Left lung (tissue), 10 donors: ENCODE data around the gene MCC. TPM values are rescaled to one million over a fixed set of nuclear protein-coding genes. Genes with fewer than 3 reads are reported as not detected.

Source experiments
- ATAC-seq: fragments of 200-7000 bp; cut with Tn5 transposase; one replicate; pipeline ENCODE4 v1.9.1; 2020; ENCODE audit warnings: moderate library complexity
- DNase-seq, 4 donors: peaks; one replicate each; pipeline ENCODE4 v3.0.0-alpha.2; 2013 to 2020
- H3K27ac ChIP-seq, 2 donors: fragments of 200-600 bp; sonication (generic) in 1 of 2; one replicate each; pipeline versions ENCODE4 v1.5.0 to v1.8.0; 2020 to 2021
- H3K27me3 ChIP-seq, 2 donors: fragments of 200-600 bp; sonication (generic) in 1 of 2; one replicate each; pipeline versions ENCODE4 v1.5.0 to v1.8.0; 2020 to 2021
- H3K36me3 ChIP-seq, 2 donors: fragments of 200-600 bp; sonication (generic) in 1 of 2; one replicate each; pipeline versions ENCODE4 v1.5.0 to v1.8.0; 2020 to 2021
- H3K4me1 ChIP-seq, 2 donors: fragments of 200-600 bp; one replicate each; pipeline ENCODE4 v1.8.0; 2021
- H3K4me3 ChIP-seq, 2 donors: fragments of 200-600 bp; sonication (generic) in 1 of 2; one replicate each; pipeline versions ENCODE4 v1.5.0 to v1.8.0; 2020 to 2021; ENCODE audit warnings: mild to moderate bottlenecking in 1 of 2
- H3K9me3 ChIP-seq, 2 donors: fragments of 200-600 bp; sonication (generic) in 1 of 2; one replicate each; pipeline versions ENCODE4 v1.5.0 to v1.8.0; 2020 to 2021
- intact Hi-C, 2 donors: fragments of 100-400 bp; cut with DNase I; formaldehyde crosslinking; loops; one replicate each; pipeline versions ENCODE4 v1.11.2 to v1.14.2; 2022
- polyA plus RNA-seq, 6 donors: library from polyadenylated mRNA; unstranded; fragments of 120-200 nt; gene quantifications; one replicate each; pipeline ENCODE4 v1.2.1, GENCODE V29; 2013; ENCODE audit not compliant: insufficient read length in 6 of 6
- total RNA-seq, 2 donors: library from RNA; stranded (reverse); fragmentation: NEBNext Ultra II Directional; extraction: Animal tissue kit (Norgen Biotek cat#: 25700); gene quantifications; one replicate each; pipeline ENCODE4 v1.2.1, GENCODE V29; 2021
- TF ChIP-seq, protein P1 (sequence below), 2 donors: fragments of 200-600 bp; sonication (generic) in 1 of 2; IDR thresholded peaks; one replicate each; pipeline versions ENCODE4 v1.5.0 to v1.8.0; 2021; ENCODE audit warnings: antibody characterized with exemption in 2 of 2
- donor health status: DM: no; HTN: yes; CAD: no.
- donor health status: DM: no; HTN: no; CAD: no.

MCC gene
- total and polyA plus RNA-seq, 8 donors, result 12.5 to 18.4 (median 16.1) TPM

DNA sequence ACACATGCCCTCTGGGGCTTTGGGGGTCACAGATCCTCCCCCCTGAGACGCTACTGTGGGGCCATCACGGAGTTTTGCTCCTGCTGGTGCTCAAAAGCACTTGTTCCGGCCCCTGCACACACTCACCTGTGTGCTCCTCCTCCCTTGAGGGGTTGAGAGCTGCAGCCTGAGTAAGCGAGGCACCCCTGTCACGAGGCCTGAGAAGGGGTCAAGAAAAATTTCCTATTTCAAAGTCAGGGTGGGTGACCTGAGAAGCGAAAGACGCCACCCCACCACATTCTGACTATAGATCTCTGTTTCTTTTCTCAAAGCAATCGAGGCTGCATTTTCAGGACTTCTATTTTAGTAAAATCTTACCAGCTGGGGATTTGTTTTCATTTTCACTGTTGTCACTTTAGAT is 373.2 kb downstream of the MCC start:
- Histone ChIP-seq H3K4me1 (peaks cover 0 to 8% of the 10 kb centered on the region in 2 donors), H3K27ac (no peak overlapping the region), H3K27me3 (no peaks in the 10 kb centered on the region), H3K4me3 (no peak overlapping the region), H3K9me3 (no peaks in the 10 kb centered on the region), H3K36me3 (no peaks in the 10 kb centered on the region)
- TF ChIP-seq, protein P1, sequence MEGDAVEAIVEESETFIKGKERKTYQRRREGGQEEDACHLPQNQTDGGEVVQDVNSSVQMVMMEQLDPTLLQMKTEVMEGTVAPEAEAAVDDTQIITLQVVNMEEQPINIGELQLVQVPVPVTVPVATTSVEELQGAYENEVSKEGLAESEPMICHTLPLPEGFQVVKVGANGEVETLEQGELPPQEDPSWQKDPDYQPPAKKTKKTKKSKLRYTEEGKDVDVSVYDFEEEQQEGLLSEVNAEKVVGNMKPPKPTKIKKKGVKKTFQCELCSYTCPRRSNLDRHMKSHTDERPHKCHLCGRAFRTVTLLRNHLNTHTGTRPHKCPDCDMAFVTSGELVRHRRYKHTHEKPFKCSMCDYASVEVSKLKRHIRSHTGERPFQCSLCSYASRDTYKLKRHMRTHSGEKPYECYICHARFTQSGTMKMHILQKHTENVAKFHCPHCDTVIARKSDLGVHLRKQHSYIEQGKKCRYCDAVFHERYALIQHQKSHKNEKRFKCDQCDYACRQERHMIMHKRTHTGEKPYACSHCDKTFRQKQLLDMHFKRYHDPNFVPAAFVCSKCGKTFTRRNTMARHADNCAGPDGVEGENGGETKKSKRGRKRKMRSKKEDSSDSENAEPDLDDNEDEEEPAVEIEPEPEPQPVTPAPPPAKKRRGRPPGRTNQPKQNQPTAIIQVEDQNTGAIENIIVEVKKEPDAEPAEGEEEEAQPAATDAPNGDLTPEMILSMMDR (IDR thresholded peaks at IDR 0.05), result no peak
- DNase-seq (no peak), ATAC-seq (no peak)
- intact Hi-C loops, result no loop called here

DNA sequence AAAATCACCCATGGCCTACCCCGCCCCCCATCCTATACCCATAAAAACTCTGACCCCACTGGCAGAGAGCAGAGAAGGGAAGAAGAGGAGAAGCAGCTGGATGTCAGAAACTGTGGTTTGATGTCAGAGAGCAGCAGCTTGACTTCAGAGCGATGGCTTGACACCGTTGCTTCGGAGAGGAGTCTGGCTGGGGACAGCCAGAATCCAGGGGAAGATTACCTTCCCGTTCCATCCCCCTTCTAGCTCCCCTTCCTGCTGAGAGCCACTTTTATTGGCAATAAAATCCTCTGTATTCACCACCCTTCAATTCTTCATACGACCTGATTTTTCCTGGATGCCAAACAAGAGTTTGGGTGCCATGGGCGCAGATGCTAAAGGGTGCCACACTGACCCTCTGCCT is 373.7 kb downstream of the MCC start:
- TF ChIP-seq, protein P1 (IDR thresholded peaks at IDR 0.05), result no peak
- ATAC-seq, result no peak
- intact Hi-C loops, result no loop called here

GRCh38 chr5:113112435-113112834 is 375.8 kb downstream of the MCC start:
- ATAC-seq (peak; percentile 37), DNase-seq (peak in 1 of 4 donors; percentile 17)
- no peaks in the 10 kb centered on the region for H3K27me3 ChIP-seq
- H3K4me3 ChIP-seq, result no peak overlapping the region
- H3K4me1 ChIP-seq, result no peaks in the 10 kb centered on the region
- no peaks in the 10 kb centered on the region for H3K9me3 ChIP-seq
- H3K36me3 ChIP-seq, result no peaks in the 10 kb centered on the region
- H3K27ac ChIP-seq, result no peak overlapping the region
- intact Hi-C loops, result no loop called here
- TF ChIP-seq, protein P1 (IDR thresholded peaks at IDR 0.05), result no peak

More for the DNA sequence above, 373.7 kb downstream of the MCC start:
- Histone ChIP-seq H3K4me3 (no peak overlapping the region), H3K27me3 (no peaks in the 10 kb centered on the region), H3K9me3 (no peaks in the 10 kb centered on the region), H3K27ac (no peak overlapping the region), H3K36me3 (no peaks in the 10 kb centered on the region), H3K4me1 (peaks cover 0 to 8% of the 10 kb centered on the region in 2 donors)
- DNase-seq, result no peak

DNA sequence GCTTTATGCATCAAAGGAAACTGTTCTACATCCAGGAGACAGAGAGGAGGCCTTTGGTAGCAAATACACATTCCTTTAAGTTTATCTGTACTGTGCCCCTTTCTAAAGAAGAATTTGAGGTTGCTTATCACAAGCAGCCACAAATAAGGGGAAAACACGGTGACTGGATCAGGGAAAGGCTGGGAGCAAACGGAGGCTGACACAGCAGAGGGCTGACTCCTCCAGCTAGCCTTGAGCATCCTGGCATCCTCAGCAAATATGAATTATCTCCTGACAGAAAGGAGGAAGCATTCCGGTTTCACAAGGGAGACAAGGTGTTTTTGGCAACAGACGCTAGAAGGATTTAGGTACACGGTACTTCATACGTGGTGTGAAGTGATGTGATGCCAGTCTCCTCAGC is 378.1 kb downstream of the MCC start:
- TF ChIP-seq, protein P1 (IDR thresholded peaks at IDR 0.05), result no peak
- H3K4me3 ChIP-seq, result no peak overlapping the region
- H3K4me1 ChIP-seq, result no peaks in the 10 kb centered on the region
- no peaks in the 10 kb centered on the region for H3K9me3 ChIP-seq
- ATAC-seq (no peak), DNase-seq (no peak)
- no peak overlapping the region for H3K27ac ChIP-seq
- intact Hi-C loops, result no loop called here
- no peaks in the 10 kb centered on the region for H3K36me3 ChIP-seq
- no peaks in the 10 kb centered on the region for H3K27me3 ChIP-seq

- Histone ChIP-seq H3K4me3 (no peak overlapping the region), H3K9me3 (no peaks in the 10 kb centered on the region), H3K27me3 (no peaks in the 10 kb centered on the region), H3K4me1 (no peaks in the 10 kb centered on the region), H3K27ac (no peak overlapping the region), H3K36me3 (no peaks in the 10 kb centered on the region)
- no peak for ATAC-seq
- TF ChIP-seq, protein P1 (IDR thresholded peaks at IDR 0.05), result no peak
- no peak for DNase-seq
- intact Hi-C loops, result no loop called here
Measured at GRCh38 chr5:113109344-113109743, 378.9 kb downstream of the MCC start.
